HG03139 (cell line): ENCODE data around the gene CEACAM7.
"Not testable (repeated sequence)": the region's sequence is repeated elsewhere in the genome, so short reads cannot be mapped to it uniquely, and the experiment has no call there.

Experiments used
- ATAC-seq: cut with Tn5 transposase; IDR thresholded peaks from one replicate; pipeline ENCODE4 v1.9.1; 2021; ENCODE audit not compliant: unreplicated experiment

The CEACAM7 gene

GRCh38 chr19:41688098-41688497, at the start of gene CEACAM7:
Gene CEACAM7 (minus strand): TSS chr19:41688270. CDS start chr19:41688165, 105 bp downstream.
- ATAC-seq, result no peak

- ATAC-seq, result no peak
These were observed 47.1 kb upstream of the CEACAM7 start for GRCh38 chr19:41735071-41735600.

GRCh38 chr19:41734585-41734984, 46.5 kb upstream of the CEACAM7 start:
- ATAC-seq, result no peak

- no peak for ATAC-seq
These were observed 46.1 kb upstream of the CEACAM7 start for GRCh38 chr19:41734156-41734555.

GRCh38 chr19:41726493-41726892, 38.4 kb upstream of the CEACAM7 start:
- ATAC-seq, result no peak

- ATAC-seq, result no peak
These were observed 32.0 kb upstream of the CEACAM7 start for GRCh38 chr19:41720103-41720502.

- no peak for ATAC-seq
These were observed 30.7 kb upstream of the CEACAM7 start for GRCh38 chr19:41718761-41719160.

GRCh38 chr19:41714598-41714997, 26.5 kb upstream of the CEACAM7 start:
- ATAC-seq, result no peak

GRCh38 chr19:41711376-41712261, 23.5 kb upstream of the CEACAM7 start:
- ATAC-seq, result no peak

GRCh38 chr19:41709951-41710645, 22.0 kb upstream of the CEACAM7 start:
- ATAC-seq, result no peak

- not testable (repeated sequence) for ATAC-seq
These were observed 21.4 kb upstream of the CEACAM7 start for GRCh38 chr19:41709516-41709915.

GRCh38 chr19:41708481-41708880, 20.4 kb upstream of the CEACAM7 start, which contains the start of gene CEACAM5:
Gene CEACAM5 (plus strand): TSS chr19:41708626. CDS start chr19:41708732, 106 bp downstream.
- ATAC-seq, result no peak

- no peak for ATAC-seq
These were observed 19.9 kb upstream of the CEACAM7 start for GRCh38 chr19:41707871-41708371.

- no peak for ATAC-seq
These were observed 19.4 kb upstream of the CEACAM7 start for GRCh38 chr19:41707502-41707812.

GRCh38 chr19:41706741-41707501, 18.9 kb upstream of the CEACAM7 start:
- no peak for ATAC-seq

- no peak for ATAC-seq
These were observed 17.5 kb upstream of the CEACAM7 start for GRCh38 chr19:41705393-41706174.

- no peak for ATAC-seq
These were observed 15.7 kb upstream of the CEACAM7 start for GRCh38 chr19:41703602-41704293.

GRCh38 chr19:41702171-41702651, 14.1 kb upstream of the CEACAM7 start:
- ATAC-seq, result no peak

GRCh38 chr19:41701401-41702075, 13.5 kb upstream of the CEACAM7 start:
- ATAC-seq, result no peak
